K562 (cell line): Measurements from ENCODE around the gene CFAP298. TPM values are rescaled to one million over a fixed set of nuclear protein-coding genes. Genes with fewer than 3 reads are reported as not detected.
A peak's percentile ranks its signal among the peaks of the same experiment; 100 is the strongest.

Source experiments
- CHD2 ChIP-seq: IDR thresholded peaks from 2 replicates; pipeline ENCODE4 v1.6.1; 2011; ENCODE audit warnings: low read depth, low read length
- DEAF1 ChIP-seq: fragments of 450-650 bp; formaldehyde crosslinking; IDR thresholded peaks from 2 replicates; pipeline ENCODE4 v1.4.0; 2020; ENCODE audit warnings: mild to moderate bottlenecking, moderate library complexity
- DPF2 ChIP-seq: fragments of 450-650 bp; IDR thresholded peaks from 2 replicates; pipeline ENCODE4 v1.6.1; 2016
- ELF4 ChIP-seq: fragments of 450-650 bp; formaldehyde crosslinking; IDR thresholded peaks from 2 replicates; pipeline ENCODE4 v1.4.0; 2022; ENCODE audit warnings: missing genetic modification characterization
- HINFP ChIP-seq: fragments of 450-650 bp; conservative IDR thresholded peaks from 2 replicates; pipeline ENCODE4 v1.6.1; 2016; ENCODE audit warnings: missing genetic modification characterization, low read depth, mild to moderate bottlenecking, control low read depth, missing compliant biosample characterization
- HMG20A ChIP-seq: fragments of 450-650 bp; formaldehyde crosslinking; conservative IDR thresholded peaks from 2 replicates; pipeline ENCODE4 v1.4.0; 2020; ENCODE audit warnings: mild to moderate bottlenecking, mixed read lengths
- HNRNPLL ChIP-seq: fragments of 200-400 bp; formaldehyde crosslinking; IDR thresholded peaks from 2 replicates; pipeline ENCODE4 v1.6.1; 2017; ENCODE audit warnings: low read length, low read depth, mild to moderate bottlenecking; ENCODE audit not compliant: poor library complexity, severe bottlenecking
- MEF2D ChIP-seq: conservative IDR thresholded peaks from 2 replicates; pipeline ENCODE4 v1.6.1; 2016; ENCODE audit warnings: low read depth, missing genetic modification characterization, missing compliant biosample characterization
- MEIS2 ChIP-seq: fragments of 450-650 bp; IDR thresholded peaks from 2 replicates; pipeline ENCODE4 v1.6.1; 2014; ENCODE audit warnings: mild to moderate bottlenecking; ENCODE audit not compliant: partially characterized antibody
- NEUROD1 ChIP-seq: fragments of 150-350 bp; IDR thresholded peaks from 2 replicates; pipeline ENCODE4 v1.6.1; 2014; ENCODE audit warnings: borderline replicate concordance, low read length, low read depth; ENCODE audit not compliant: partially characterized antibody
- PHF8 ChIP-seq: fragments of 200-600 bp; sonication (generic); IDR thresholded peaks from 2 replicates; pipeline ENCODE4 v1.6.1; 2012; ENCODE audit warnings: mixed run types, mild to moderate bottlenecking, inconsistent platforms, low read length, moderate library complexity, borderline replicate concordance
- SOX6 ChIP-seq: fragments of 450-650 bp; IDR thresholded peaks from 2 replicates; pipeline ENCODE4 v1.6.1; 2014; ENCODE audit warnings: mild to moderate bottlenecking
- SRSF9 ChIP-seq: fragments of 200-400 bp; formaldehyde crosslinking; IDR thresholded peaks from 2 replicates; pipeline ENCODE4 v1.6.1; 2017; ENCODE audit warnings: low read depth, low read length, borderline replicate concordance
- TRIM24 ChIP-seq, 2 experiments: fragments of 450-650 bp; IDR thresholded peaks; 2 replicates each; pipeline ENCODE4 v1.6.1; 2016
- YBX1 ChIP-seq: fragments of 450-650 bp; IDR thresholded peaks from 2 replicates; pipeline ENCODE4 v1.7.1; 2016; ENCODE audit warnings: mild to moderate bottlenecking
- ZC3H11A ChIP-seq: IDR thresholded peaks from 2 replicates; pipeline ENCODE4 v1.6.1; 2012; ENCODE audit warnings: low read depth, low read length, improper control_type of control experiment
- ZNF212 ChIP-seq: fragments of 450-650 bp; formaldehyde crosslinking; IDR thresholded peaks from 2 replicates; pipeline ENCODE4 v1.4.0; 2020; ENCODE audit warnings: mild to moderate bottlenecking
- ZNF347 ChIP-seq: fragments of 450-650 bp; formaldehyde crosslinking; IDR thresholded peaks from 2 replicates; pipeline ENCODE4 v1.4.0; 2020; ENCODE audit warnings: low read depth, mild to moderate bottlenecking, moderate library complexity
- ZNF408 ChIP-seq: fragments of 250-450 bp; sonication (Bioruptor Pico); IDR thresholded peaks from 2 replicates; pipeline ENCODE4 v1.4.0; 2020; ENCODE audit warnings: low read depth, mild to moderate bottlenecking, moderate library complexity
- ZNF696 ChIP-seq: fragments of 250-450 bp; sonication (Bioruptor Pico); conservative IDR thresholded peaks from 2 replicates; pipeline ENCODE4 v1.4.0; 2020; ENCODE audit warnings: mild to moderate bottlenecking, moderate library complexity
- ZNF740 ChIP-seq, 3 experiments: fragments of 200-800 bp in 1 of 3; sonication (Bioruptor generic) in 1 of 3; sonication (generic) in 1 of 3; formaldehyde crosslinking in 1 of 3; IDR thresholded peaks; 2 replicates each; pipeline versions ENCODE4 v1.6.1 to v1.8.0; 2016 to 2022; ENCODE audit warnings: mild to moderate bottlenecking in 2 of 3, missing compliant biosample characterization in 2 of 3, missing genetic modification characterization in 2 of 3, missing genetic modification reagents in 1 of 3
- polyA plus RNA-seq, 8 experiments: library from polyadenylated mRNA; depleted of rRNA in 4 of 8; stranded (reverse) in 5 of 8; unstranded in 3 of 8; fragments of >200 nt; fragmentation: Nextera tagmentation in 2 of 8; fragmentation: Illumina TruSeq in 1 of 8; extraction: Ambion mirVana in 2 of 8; extraction: Trizol in 1 of 8; gene quantifications; 2 replicates each; pipeline versions ENCODE4 v1.2.1 to v1.2.3, GENCODE V29; 2011 to 2014; ENCODE audit warnings: inconsistent platforms in 1 of 8, missing spikeins in 1 of 8
- total RNA-seq, 7 experiments: library from RNA; depleted of rRNA in 6 of 7; stranded (reverse); fragments of >200 nt in 6 of 7; fragmentation: Illumina TruSeq in 2 of 7; extraction: Trizol in 2 of 7; gene quantifications; 2 replicates each; pipeline versions ENCODE4 v1.2.1 to v1.2.3, GENCODE V29; 2011 to 2021; ENCODE audit warnings: low replicate concordance in 1 of 7
- TF ChIP-seq, protein P1 (sequence below): sonication (generic); formaldehyde crosslinking; IDR thresholded peaks from 2 replicates; pipeline ENCODE4 v1.8.0; 2022; ENCODE audit warnings: missing genetic modification reagents, mild to moderate bottlenecking, borderline replicate concordance

CFAP298 gene
- total and polyA plus RNA-seq, 9 of the 15 experiments (the other 6 are each of a cell fraction or from before 2014, with no cell fraction given), result 31.4 to 178 (median 89.7) TPM

GRCh38 chr21:32645261-32646182 lies 33.3 kb upstream of the CFAP298 start (continued):
- no peak for TF ChIP-seq PHF8
- TF ChIP-seq HMG20A (CRISPR knock-in tag), result no peak
- TF ChIP-seq ZC3H11A, result no peak
- TF ChIP-seq ZNF408 (CRISPR knock-in tag), result no peak
- no peak for TF ChIP-seq CHD2
- TF ChIP-seq ZNF212 (CRISPR knock-in tag), result no peak
- no peak for TF ChIP-seq HINFP
- TF ChIP-seq ZNF347 (CRISPR knock-in tag), result no peak
- TF ChIP-seq MEIS2, result peak; percentile 27
- no peak for TF ChIP-seq YBX1
- TF ChIP-seq SOX6, result no peak
- TF ChIP-seq, protein P1, sequence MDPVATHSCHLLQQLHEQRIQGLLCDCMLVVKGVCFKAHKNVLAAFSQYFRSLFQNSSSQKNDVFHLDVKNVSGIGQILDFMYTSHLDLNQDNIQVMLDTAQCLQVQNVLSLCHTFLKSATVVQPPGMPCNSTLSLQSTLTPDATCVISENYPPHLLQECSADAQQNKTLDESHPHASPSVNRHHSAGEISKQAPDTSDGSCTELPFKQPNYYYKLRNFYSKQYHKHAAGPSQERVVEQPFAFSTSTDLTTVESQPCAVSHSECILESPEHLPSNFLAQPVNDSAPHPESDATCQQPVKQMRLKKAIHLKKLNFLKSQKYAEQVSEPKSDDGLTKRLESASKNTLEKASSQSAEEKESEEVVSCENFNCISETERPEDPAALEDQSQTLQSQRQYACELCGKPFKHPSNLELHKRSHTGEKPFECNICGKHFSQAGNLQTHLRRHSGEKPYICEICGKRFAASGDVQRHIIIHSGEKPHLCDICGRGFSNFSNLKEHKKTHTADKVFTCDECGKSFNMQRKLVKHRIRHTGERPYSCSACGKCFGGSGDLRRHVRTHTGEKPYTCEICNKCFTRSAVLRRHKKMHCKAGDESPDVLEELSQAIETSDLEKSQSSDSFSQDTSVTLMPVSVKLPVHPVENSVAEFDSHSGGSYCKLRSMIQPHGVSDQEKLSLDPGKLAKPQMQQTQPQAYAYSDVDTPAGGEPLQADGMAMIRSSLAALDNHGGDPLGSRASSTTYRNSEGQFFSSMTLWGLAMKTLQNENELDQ (CRISPR knock-in tag), result no peak
- TF ChIP-seq NEUROD1, result no peak
- no peak for TF ChIP-seq ZNF740 (CRISPR knock-in tag; IDR thresholded peaks at IDR 0.05)
- 0 out of 4 replicates have a peak, but pooled peaks of 1 of the 2 experiments have one; percentile 34 for TF ChIP-seq ZNF740 (tag; IDR thresholded peaks at IDR 0.05)
- TF ChIP-seq DPF2, result no peak
- no peak for TF ChIP-seq SRSF9
- no peak for TF ChIP-seq MEF2D
- TF ChIP-seq TRIM24 (IDR thresholded peaks at IDR 0.05), result no peak
- peak; percentile 60 for TF ChIP-seq HNRNPLL
- TF ChIP-seq ELF4 (CRISPR knock-in tag), result no peak
- TF ChIP-seq DEAF1, result no peak
- TF ChIP-seq ZNF696 (CRISPR knock-in tag), result no peak
